Measurements from ENCODE around the gene MED25.
A peak's percentile ranks its signal among the peaks of the same experiment; 100 is the strongest.

GRCh38 chr19:49866933-49867782 is 49.1 kb downstream of the MED25 start, which contains the start of gene PNKP:
- TF ChIP-seq, protein P1, sequence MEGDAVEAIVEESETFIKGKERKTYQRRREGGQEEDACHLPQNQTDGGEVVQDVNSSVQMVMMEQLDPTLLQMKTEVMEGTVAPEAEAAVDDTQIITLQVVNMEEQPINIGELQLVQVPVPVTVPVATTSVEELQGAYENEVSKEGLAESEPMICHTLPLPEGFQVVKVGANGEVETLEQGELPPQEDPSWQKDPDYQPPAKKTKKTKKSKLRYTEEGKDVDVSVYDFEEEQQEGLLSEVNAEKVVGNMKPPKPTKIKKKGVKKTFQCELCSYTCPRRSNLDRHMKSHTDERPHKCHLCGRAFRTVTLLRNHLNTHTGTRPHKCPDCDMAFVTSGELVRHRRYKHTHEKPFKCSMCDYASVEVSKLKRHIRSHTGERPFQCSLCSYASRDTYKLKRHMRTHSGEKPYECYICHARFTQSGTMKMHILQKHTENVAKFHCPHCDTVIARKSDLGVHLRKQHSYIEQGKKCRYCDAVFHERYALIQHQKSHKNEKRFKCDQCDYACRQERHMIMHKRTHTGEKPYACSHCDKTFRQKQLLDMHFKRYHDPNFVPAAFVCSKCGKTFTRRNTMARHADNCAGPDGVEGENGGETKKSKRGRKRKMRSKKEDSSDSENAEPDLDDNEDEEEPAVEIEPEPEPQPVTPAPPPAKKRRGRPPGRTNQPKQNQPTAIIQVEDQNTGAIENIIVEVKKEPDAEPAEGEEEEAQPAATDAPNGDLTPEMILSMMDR (IDR thresholded peaks at IDR 0.05 in 2 of 3, conservative IDR thresholded peaks at IDR 0.05 in 1 of 3; ENCODE audit: insufficient read depth in 2 of 3, low read depth in 1 of 3, low read length in 3 of 3): no peak
- TF ChIP-seq EP300 (IDR thresholded peaks at IDR 0.05; ENCODE audit: low read length) (no peak), RFX5 (IDR thresholded peaks at IDR 0.05; ENCODE audit: low read depth, low read length) (no peak), EZH2 (IDR thresholded peaks at IDR 0.05; ENCODE audit: borderline replicate concordance, low read depth, low read length) (no peak), ZNF830 (CRISPR knock-in tag; IDR thresholded peaks at IDR 0.05) (no peak), FOXJ3 (CRISPR knock-in tag; IDR thresholded peaks at IDR 0.05) (no peak), NR2C2 (CRISPR knock-in tag; IDR thresholded peaks at IDR 0.05) (peak; percentile 74; the same call in 1 of the 2 replicates), NR2C2 (tag; IDR thresholded peaks at IDR 0.05) (peak; percentile 97), CBX5 (IDR thresholded peaks at IDR 0.05; ENCODE audit: borderline replicate concordance, low read depth) (no peak), ZNF274 (IDR thresholded peaks at IDR 0.05; ENCODE audit: borderline replicate concordance, low read depth, low read length) (no peak), SIN3A (IDR thresholded peaks at IDR 0.05; ENCODE audit: borderline replicate concordance in 2 of 2, control insufficient read depth in 1 of 2, low read depth in 2 of 2, low read length in 2 of 2) (peak in 1 of 2 experiments; percentile 49; a peak in 2 of 4 replicates), SP1 (CRISPR knock-in tag; IDR thresholded peaks at IDR 0.05) (peak; percentile 92)
- TF ChIP-seq, protein P2, sequence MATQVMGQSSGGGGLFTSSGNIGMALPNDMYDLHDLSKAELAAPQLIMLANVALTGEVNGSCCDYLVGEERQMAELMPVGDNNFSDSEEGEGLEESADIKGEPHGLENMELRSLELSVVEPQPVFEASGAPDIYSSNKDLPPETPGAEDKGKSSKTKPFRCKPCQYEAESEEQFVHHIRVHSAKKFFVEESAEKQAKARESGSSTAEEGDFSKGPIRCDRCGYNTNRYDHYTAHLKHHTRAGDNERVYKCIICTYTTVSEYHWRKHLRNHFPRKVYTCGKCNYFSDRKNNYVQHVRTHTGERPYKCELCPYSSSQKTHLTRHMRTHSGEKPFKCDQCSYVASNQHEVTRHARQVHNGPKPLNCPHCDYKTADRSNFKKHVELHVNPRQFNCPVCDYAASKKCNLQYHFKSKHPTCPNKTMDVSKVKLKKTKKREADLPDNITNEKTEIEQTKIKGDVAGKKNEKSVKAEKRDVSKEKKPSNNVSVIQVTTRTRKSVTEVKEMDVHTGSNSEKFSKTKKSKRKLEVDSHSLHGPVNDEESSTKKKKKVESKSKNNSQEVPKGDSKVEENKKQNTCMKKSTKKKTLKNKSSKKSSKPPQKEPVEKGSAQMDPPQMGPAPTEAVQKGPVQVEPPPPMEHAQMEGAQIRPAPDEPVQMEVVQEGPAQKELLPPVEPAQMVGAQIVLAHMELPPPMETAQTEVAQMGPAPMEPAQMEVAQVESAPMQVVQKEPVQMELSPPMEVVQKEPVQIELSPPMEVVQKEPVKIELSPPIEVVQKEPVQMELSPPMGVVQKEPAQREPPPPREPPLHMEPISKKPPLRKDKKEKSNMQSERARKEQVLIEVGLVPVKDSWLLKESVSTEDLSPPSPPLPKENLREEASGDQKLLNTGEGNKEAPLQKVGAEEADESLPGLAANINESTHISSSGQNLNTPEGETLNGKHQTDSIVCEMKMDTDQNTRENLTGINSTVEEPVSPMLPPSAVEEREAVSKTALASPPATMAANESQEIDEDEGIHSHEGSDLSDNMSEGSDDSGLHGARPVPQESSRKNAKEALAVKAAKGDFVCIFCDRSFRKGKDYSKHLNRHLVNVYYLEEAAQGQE (IDR thresholded peaks at IDR 0.05; ENCODE audit: borderline replicate concordance): peak; percentile 71
- TF ChIP-seq, protein P2 (CRISPR knock-in tag; IDR thresholded peaks at IDR 0.05; ENCODE audit: low read depth): no peak

Measured in K562 (cell line).